Measurements from ENCODE around the gene SECTM1.
A peak's percentile ranks its signal among the peaks of the same experiment; 100 is the strongest.

DNA sequence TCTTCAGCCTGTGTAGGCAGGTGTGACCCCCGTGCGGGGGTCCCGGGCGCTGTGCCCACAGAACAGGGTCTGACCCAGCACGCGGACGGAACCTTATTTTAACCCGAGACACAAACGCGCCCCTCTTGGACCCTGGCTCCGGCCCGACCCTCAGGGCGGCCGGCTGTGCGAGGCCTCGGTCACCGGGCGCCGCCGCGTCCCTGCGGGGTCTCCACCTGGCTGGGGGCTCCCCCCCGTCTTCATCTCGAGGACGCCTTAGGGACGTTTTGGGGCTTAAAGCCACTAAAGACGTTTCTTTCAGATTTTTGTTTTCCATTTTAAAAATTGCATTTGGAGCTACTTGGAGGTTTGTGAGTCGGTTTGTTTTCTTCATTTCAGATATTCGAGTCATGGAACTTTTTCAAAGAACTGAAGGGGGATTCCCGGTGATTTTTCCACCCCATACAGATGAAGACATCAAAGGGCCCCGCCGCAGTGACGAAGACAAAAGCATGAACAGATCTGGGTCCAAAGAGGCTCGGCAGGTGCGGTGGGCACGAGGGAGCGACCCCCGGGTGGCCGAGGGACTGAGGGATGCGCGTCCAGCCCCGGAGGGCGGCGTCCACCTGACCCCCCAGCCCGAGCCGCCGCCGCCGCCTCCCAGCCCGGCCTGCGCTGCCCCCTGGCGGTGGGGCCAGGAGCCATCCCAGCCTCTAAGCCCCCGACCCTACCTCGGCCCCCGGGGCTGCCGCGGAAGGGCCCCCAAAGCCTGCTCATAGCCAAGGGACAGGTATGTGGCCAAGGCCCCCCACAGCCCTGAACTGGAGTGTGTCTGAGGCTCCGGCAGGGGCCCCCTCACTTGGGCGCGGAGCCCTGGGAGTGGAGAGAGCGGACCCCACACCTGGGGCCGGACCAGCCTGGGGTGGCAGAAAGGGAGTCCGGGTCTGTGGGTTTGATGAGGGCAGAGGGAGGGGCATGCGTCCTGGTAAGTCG is 12.3 kb downstream of the SECTM1 start:
- TF ChIP-seq, protein P1, sequence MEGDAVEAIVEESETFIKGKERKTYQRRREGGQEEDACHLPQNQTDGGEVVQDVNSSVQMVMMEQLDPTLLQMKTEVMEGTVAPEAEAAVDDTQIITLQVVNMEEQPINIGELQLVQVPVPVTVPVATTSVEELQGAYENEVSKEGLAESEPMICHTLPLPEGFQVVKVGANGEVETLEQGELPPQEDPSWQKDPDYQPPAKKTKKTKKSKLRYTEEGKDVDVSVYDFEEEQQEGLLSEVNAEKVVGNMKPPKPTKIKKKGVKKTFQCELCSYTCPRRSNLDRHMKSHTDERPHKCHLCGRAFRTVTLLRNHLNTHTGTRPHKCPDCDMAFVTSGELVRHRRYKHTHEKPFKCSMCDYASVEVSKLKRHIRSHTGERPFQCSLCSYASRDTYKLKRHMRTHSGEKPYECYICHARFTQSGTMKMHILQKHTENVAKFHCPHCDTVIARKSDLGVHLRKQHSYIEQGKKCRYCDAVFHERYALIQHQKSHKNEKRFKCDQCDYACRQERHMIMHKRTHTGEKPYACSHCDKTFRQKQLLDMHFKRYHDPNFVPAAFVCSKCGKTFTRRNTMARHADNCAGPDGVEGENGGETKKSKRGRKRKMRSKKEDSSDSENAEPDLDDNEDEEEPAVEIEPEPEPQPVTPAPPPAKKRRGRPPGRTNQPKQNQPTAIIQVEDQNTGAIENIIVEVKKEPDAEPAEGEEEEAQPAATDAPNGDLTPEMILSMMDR (IDR thresholded peaks at IDR 0.05; ENCODE audit: poor library complexity), result peak; percentile 70
- no peak for TF ChIP-seq EZH2 (IDR thresholded peaks at IDR 0.05; ENCODE audit: borderline replicate concordance)
- TF ChIP-seq EZH2phosphoT487 (IDR thresholded peaks at IDR 0.05; ENCODE audit: low read depth, severe bottlenecking, unreplicated experiment), result no peak

Data from hepatocyte (in vitro differentiated cells).